ENCODE data around the gene THOC1. TPM values are rescaled to one million over a fixed set of nuclear protein-coding genes. Genes with fewer than 3 reads are reported as not detected.

The THOC1 gene
- polyA plus RNA-seq, 3 donors: 7.8 to 18.3 (median 8.9) TPM

GRCh38 chr18:191725-192124 lies 76.1 kb downstream of the THOC1 start:
- no peaks in the 10 kb centered on the region for H3K4me1 ChIP-seq (ENCODE audit: control insufficient read depth in 1 of 2, insufficient read depth in 2 of 2, low read length in 2 of 2)
- no peak overlapping the region for H3K9ac ChIP-seq (ENCODE audit: insufficient read depth, low read length, poor library complexity, severe bottlenecking)
- peaks cover 32 to 46% of the 10 kb centered on the region in 2 donors for H3K36me3 Mint-ChIP-seq
- no peak overlapping the region for H3K27ac Mint-ChIP-seq
- no peaks in the 10 kb centered on the region for H3K9me3 ChIP-seq (replicated peaks in 1 of 2; ENCODE audit: control insufficient read depth in 1 of 2, insufficient read depth in 1 of 2, low read length in 2 of 2)
- no peaks in the 10 kb centered on the region for H3K27me3 Mint-ChIP-seq (ENCODE audit: low read depth in 3 of 3)
- H3K79me2 ChIP-seq (ENCODE audit: insufficient read depth, low read length): peaks cover 18% of the 10 kb centered on the region
- H3K27me3 ChIP-seq (ENCODE audit: control insufficient read depth in 2 of 2, insufficient read depth in 2 of 2, low read length in 2 of 2): no peaks in the 10 kb centered on the region
- H3K4me1 Mint-ChIP-seq: peaks cover 6% of the 10 kb centered on the region
- WGBS (ENCODE audit: insufficient coverage): no CpG with 5 or more reads among the region's 1 CpG
- no peak overlapping the region for H3K4me3 Mint-ChIP-seq
- no peak for TF ChIP-seq CTCF (IDR thresholded peaks at IDR 0.05)
- DNase-seq: no peak
- H3K36me3 ChIP-seq (replicated peaks in 1 of 2; ENCODE audit: control insufficient read depth in 1 of 2, insufficient read depth in 2 of 2, low read length in 2 of 2): peaks cover 15 to 25% of the 10 kb centered on the region in 2 donors
- H3K4me3 ChIP-seq (replicated peaks in 1 of 3; ENCODE audit: low read depth in 2 of 3, low read length in 3 of 3): no peak overlapping the region
- H4K20me1 ChIP-seq (ENCODE audit: insufficient read depth, low read length): no peaks in the 10 kb centered on the region
- H3K9me3 Mint-ChIP-seq: no peaks in the 10 kb centered on the region
- intact Hi-C loops (cut with micrococcal nuclease): no loop called here
- no peak overlapping the region for H3K4me2 ChIP-seq (replicated peaks; ENCODE audit: extremely low read depth, low read length, poor library complexity, severe bottlenecking)
- H3K27ac ChIP-seq (ENCODE audit: low read depth in 1 of 2, low read length in 2 of 2): no peak overlapping the region
- no peak overlapping the region for H2AFZ ChIP-seq (ENCODE audit: insufficient read depth, low read depth, low read length, poor library complexity, severe bottlenecking)

- H3K4me1 ChIP-seq (ENCODE audit: control insufficient read depth in 1 of 2, insufficient read depth in 2 of 2, low read length in 2 of 2): no peaks in the 10 kb centered on the region
- Mint-ChIP-seq H3K4me1 (peaks cover 6% of the 10 kb centered on the region), H3K9me3 (no peaks in the 10 kb centered on the region), H3K4me3 (no peak overlapping the region), H3K27me3 (ENCODE audit: low read depth in 3 of 3) (peaks cover 0 to 1% (median 0%) of the 10 kb centered on the region in 3 donors), H3K36me3 (peaks cover 35 to 53% of the 10 kb centered on the region in 2 donors), H3K27ac (peak overlapping the region in 1 of 7 donors; percentile 21)
- H3K9ac ChIP-seq (ENCODE audit: insufficient read depth, low read length, poor library complexity, severe bottlenecking): no peak overlapping the region
- no peak for DNase-seq
- H3K4me3 ChIP-seq (replicated peaks in 1 of 3; ENCODE audit: low read depth in 2 of 3, low read length in 3 of 3): no peak overlapping the region
- no peaks in the 10 kb centered on the region for H3K9me3 ChIP-seq (replicated peaks in 1 of 2; ENCODE audit: control insufficient read depth in 1 of 2, insufficient read depth in 1 of 2, low read length in 2 of 2)
- peaks cover 14 to 31% of the 10 kb centered on the region in 2 donors for H3K36me3 ChIP-seq (replicated peaks in 1 of 2; ENCODE audit: control insufficient read depth in 1 of 2, insufficient read depth in 2 of 2, low read length in 2 of 2)
- intact Hi-C loops (cut with micrococcal nuclease): no loop called here
- H3K27ac ChIP-seq (ENCODE audit: low read depth in 1 of 2, low read length in 2 of 2): no peak overlapping the region
- WGBS (ENCODE audit: insufficient coverage): no CpG with 5 or more reads among the region's 5 CpGs
- H2AFZ ChIP-seq (ENCODE audit: insufficient read depth, low read depth, low read length, poor library complexity, severe bottlenecking): no peak overlapping the region
- no peak for TF ChIP-seq CTCF (IDR thresholded peaks at IDR 0.05)
- H4K20me1 ChIP-seq (ENCODE audit: insufficient read depth, low read length): no peaks in the 10 kb centered on the region
- no peaks in the 10 kb centered on the region for H3K27me3 ChIP-seq (ENCODE audit: control insufficient read depth in 2 of 2, insufficient read depth in 2 of 2, low read length in 2 of 2)
- no peak overlapping the region for H3K4me2 ChIP-seq (replicated peaks; ENCODE audit: extremely low read depth, low read length, poor library complexity, severe bottlenecking)
- peaks cover 18% of the 10 kb centered on the region for H3K79me2 ChIP-seq (ENCODE audit: insufficient read depth, low read length)
Measured at GRCh38 chr18:189254-189653, 78.6 kb downstream of the THOC1 start.
